ENCODE measurements around the gene ANKRD10. TPM values are rescaled to one million over a fixed set of nuclear protein-coding genes. Genes with fewer than 3 reads are reported as not detected.

Gene ANKRD10
- 105 and 154 TPM in 2 replicates for total RNA-seq

DNA sequence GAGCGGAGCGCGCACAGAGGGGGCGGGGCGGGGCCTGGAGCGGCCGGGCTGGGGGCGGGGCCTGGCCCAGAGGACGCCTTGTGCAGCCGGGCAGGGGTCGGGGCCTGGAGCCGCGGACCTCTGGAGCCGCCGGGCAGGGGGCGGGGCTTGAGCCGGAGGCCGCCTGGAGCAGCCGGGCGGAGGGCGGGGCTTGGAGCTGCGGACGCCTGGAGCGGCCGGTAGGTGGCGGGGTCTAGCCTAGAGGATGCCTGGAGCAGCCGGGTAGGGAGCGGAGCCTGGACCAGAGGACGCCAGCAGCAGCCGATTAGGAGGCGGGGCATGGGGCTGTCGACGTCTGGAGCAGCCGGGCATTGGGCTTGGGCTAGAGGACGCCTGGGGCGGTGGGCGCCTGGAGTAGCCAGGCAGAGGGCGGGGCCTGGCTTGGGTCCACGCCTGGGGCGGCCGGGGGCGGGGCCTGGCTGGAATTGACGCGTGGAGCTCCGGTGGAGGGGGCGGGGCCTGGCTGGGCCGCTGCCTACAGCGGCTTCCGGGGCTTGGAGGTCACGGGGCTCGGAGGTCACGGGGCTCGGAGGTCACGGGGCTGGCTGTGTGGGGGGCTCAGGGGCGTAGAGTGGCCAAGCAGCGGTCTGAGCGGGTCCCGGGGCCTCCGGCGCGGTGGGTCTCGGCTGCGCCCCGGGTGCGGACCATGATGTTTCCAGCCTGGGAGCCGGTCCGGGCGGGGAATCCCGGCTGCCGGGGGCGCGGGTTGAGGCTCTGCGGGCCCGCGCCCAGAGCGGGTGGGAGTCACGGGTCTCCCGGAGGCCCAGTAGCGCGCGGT is at the start of gene ANKRD10:
Gene ANKRD10, minus strand, starts transcription at position 13 of the 817 bp plus-strand sequence. CDS start 135 bp downstream, outside the sequence.

Other genes starting within 250 kb of the ANKRD10 start
- 62.5 and 79.4 TPM in 2 replicates for gene CARS2, start 209.0 kb downstream of the ANKRD10 start, total RNA-seq
- 11.8 and 20.6 TPM in 2 replicates for gene ING1, start 201.4 kb downstream of the ANKRD10 start, total RNA-seq
- gene ARHGEF7, start 200.2 kb upstream of the ANKRD10 start, total RNA-seq, result 49.7 and 77.3 TPM in 2 replicates

Data from aortic smooth muscle cell (primary cell).